A549 treated with RU486 at 1 μM for 4 hours (cell line): ENCODE data around the gene ZFAND5. TPM values are rescaled to one million over a fixed set of nuclear protein-coding genes. Genes with fewer than 3 reads are reported as not detected.

Experiments
- total RNA-seq: library from RNA; stranded (reverse); fragments of 200-300 nt; extraction: Qiagen RNA extraction; gene quantifications from 5 replicates; pipeline ENCODE4 v1.2.3, GENCODE V29; 2022; ENCODE audit warnings: low read depth

The ZFAND5 gene, protein sequence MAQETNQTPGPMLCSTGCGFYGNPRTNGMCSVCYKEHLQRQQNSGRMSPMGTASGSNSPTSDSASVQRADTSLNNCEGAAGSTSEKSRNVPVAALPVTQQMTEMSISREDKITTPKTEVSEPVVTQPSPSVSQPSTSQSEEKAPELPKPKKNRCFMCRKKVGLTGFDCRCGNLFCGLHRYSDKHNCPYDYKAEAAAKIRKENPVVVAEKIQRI
- total RNA-seq = 130 to 167 TPM (median 136 TPM) in 5 replicates

DNA sequence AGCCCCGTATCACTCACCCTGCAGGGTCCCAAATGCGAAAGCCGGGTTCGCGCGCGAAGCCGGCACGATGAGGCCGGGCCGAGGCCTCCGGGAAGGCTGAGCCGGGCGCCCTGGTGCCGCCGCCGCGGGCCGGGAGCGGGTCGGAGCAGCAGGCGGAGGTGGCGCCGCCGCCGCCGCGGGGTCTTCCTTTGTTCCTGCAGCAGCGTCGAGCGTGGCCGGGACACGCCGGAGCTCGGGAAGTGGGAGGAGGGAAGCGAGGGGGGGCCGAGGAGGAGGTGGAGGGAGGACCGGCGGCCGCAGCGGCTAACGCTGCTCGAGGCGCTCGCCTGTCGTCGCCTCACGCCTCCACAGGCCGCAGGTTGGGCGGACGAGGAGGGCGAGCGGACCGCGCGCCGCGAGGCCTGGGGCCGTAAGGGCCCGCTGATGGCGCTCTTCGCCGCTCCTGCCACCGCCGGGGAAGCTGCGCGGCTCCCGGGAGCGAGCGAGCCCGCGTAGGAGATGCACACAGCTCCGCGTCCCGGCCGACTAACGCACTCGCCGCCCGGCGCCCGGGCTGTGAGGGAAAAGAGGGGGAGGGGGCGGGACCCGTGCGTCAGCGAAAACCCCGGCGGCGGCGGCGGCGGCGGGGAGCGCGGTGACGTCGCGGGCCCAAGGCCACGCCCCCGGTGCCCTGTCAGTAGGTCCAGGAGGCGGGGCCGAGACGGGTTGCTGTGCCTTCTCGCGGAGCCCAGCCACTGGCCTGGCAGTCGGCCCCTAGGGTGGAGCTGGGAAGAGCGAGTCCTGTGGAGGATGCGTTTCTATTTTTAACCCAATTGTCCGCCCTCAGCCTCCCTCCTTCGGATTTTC is at the start of gene ZFAND5:
TSS of gene ZFAND5 (minus strand) at position 530 of the 846 bp plus-strand sequence. CDS start 4,430 bp downstream, outside the sequence.

Other genes starting within 250 kb of the ZFAND5 start
- gene GDA, start 215.8 kb downstream of the ZFAND5 start, total RNA-seq = 0.93 to 1.6 TPM (median 1.3 TPM) in 5 replicates
- 0.20 to 0.45 TPM in 2 of 5 replicates, not detected in the others for gene TMC1, start 156.4 kb upstream of the ZFAND5 start, total RNA-seq